GM06990 (cell line): ENCODE data around the gene SIAH3.

Experiments
- DNase-seq: peaks from one replicate; pipeline ENCODE4 v3.0.0-alpha.2; 2011; ENCODE audit not compliant: insufficient read length; ENCODE audit errors: extremely low read depth
- H3K27me3 ChIP-seq: replicated peaks from 2 replicates; pipeline ENCODE4 v1.6.0; 2011; ENCODE audit warnings: low read length; ENCODE audit not compliant: control insufficient read depth, insufficient read depth
- H3K36me3 ChIP-seq: 2 replicates; pipeline ENCODE4 v1.5.1; 2011; ENCODE audit warnings: low read length; ENCODE audit not compliant: control insufficient read depth, insufficient read depth
- H3K4me3 ChIP-seq: replicated peaks from 2 replicates; pipeline ENCODE4 v1.5.1; 2011; ENCODE audit warnings: low read depth, mild to moderate bottlenecking, control low read depth, low read length
- CTCF ChIP-seq: IDR thresholded peaks from 2 replicates; pipeline ENCODE4 v1.5.1; 2011; ENCODE audit warnings: low read length, control low read depth, mild to moderate bottlenecking, inconsistent platforms; ENCODE audit not compliant: insufficient read depth, poor library complexity, severe bottlenecking

SIAH3 gene

DNA sequence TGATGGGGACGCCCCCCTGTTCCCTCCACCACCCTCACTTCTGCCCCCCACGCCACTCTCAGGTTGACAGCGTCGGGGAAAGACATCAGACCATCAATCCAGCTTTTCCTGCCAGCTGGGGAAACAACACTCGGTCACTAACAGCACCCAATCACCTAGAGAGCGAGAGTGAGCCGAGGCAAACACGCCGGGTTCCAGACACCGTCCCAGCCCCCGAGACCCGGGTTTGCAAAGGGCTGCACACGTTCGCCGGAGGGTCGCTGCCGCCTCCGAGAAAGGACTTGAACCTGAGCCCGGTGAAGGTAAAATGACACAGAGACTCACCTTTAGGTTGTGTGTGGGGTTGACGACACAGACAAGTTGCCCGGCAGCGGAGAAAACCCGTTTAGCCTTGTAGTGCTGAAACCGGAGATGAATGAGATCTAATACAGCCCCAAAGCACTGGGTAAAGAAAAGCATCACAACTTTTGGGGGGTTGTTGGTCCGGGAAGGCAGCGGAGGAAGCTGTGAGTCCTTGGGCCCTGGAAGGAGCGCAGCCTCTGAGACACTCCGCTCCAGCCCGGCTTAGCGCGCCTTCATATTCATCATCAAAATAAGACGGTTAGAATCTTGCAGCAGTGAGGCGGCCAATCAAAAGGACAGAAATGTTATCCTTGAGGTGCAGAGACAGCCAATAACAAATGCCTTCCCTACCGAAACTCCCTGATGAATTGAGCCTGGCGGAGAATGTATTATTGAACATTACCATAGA is at the start of gene SIAH3:
Gene SIAH3 (minus strand): TSS at position 583 of the 751 bp plus-strand sequence. CDS start 124 bp downstream, at position 459.
- no peak for TF ChIP-seq CTCF
- Histone ChIP-seq H3K27me3 (peaks cover 4% of the 10 kb centered on the region; the same call in 1 of the 2 replicates), H3K4me3 (no peak within 1 kb of the TSS), H3K36me3 (no peaks in the 10 kb centered on the region)
- no peak for DNase-seq

DNA sequence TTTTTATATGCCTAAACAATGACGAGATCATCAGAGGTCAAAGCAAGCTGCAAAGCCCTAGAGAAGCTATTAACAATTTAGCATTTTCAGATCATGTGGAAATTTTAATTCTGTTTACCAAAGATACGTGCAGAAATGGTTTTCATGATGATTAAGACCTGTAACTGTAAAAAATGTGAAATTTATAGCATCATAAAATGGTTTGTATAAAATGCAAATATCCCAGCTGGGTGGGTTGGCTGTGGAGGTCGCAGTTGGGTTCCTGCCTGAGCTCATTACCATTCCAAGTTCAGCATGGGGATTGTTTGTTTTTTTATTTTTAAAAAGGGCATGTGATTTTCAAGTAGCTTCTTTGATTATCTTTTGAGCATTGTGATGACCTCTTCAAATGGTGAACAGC is 47.9 kb upstream of the SIAH3 start:
- no peak for DNase-seq
- TF ChIP-seq CTCF, result no peak

DNA sequence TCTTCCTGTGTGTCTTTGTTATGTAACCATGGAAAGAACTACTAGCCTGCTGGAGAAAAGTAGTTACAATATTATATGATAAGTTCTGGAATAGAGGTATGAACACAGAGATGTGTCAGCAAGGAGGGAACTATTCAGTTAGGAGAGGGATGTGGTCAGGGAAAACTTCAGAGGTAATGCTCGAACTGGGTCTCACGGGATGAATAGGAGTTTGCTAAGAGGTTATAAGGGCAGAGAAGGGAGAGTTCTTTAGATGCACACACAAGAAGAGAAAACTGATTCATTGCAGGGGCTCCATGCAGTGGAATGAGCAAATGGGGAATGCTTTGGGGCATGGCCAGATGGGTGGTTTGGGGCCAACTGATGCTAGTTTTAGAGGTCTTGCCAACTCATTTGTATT is 46.0 kb upstream of the SIAH3 start:
- no peaks in the 10 kb centered on the region for H3K36me3 ChIP-seq
- no peak overlapping the region for H3K4me3 ChIP-seq
- H3K27me3 ChIP-seq, result no peaks in the 10 kb centered on the region; the same call in 1 of the 2 replicates
- no peak for TF ChIP-seq CTCF
- DNase-seq, result no peak

More for the DNA sequence above, 47.9 kb upstream of the SIAH3 start:
- Histone ChIP-seq H3K27me3 (no peaks in the 10 kb centered on the region; the same call in 1 of the 2 replicates), H3K36me3 (no peaks in the 10 kb centered on the region), H3K4me3 (no peak overlapping the region)

DNA sequence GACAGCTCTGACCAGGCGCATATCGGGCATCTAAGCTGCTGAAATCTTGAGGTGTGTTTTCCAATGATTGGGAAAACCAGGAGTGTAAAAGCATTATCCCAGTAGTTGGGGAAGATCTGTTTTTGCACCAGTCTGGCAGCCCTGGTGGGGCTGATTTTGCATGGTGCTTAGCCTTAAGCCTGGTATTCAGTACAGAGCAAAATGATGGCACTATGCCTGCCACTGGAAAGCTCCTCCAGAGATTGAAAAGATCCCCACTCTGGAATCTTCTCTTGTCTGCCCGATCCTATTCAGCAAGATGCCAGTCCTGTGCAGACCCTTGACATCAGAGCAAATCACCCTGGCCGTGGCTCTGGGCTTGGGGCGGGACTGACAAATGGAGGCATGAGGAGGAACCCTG is 44.7 kb upstream of the SIAH3 start:
- Histone ChIP-seq H3K27me3 (no peaks in the 10 kb centered on the region; the same call in 1 of the 2 replicates), H3K36me3 (no peaks in the 10 kb centered on the region), H3K4me3 (no peak overlapping the region)
- no peak for TF ChIP-seq CTCF
- DNase-seq, result no peak

DNA sequence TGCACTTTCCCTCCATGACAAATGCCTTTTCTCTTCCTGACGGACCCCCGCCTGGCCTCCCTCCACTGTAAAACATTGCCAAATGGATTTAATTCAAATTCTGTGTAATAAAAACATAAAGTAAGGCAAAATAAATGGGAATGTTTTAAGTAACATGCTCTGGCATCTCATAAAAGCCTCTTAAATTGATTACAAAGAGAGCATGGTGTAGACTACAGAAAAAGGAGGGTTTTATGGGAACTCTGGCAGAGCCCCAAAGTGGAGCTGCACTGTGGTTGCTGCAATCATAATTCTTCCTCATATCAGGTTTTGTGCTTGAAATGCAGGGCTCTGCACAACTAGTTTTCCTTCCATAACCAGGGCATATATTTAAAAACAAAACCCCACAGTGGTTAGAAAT is 44.3 kb upstream of the SIAH3 start:
- no peak for TF ChIP-seq CTCF
- H3K4me3 ChIP-seq, result no peak overlapping the region
- H3K36me3 ChIP-seq, result no peaks in the 10 kb centered on the region
- H3K27me3 ChIP-seq, result no peaks in the 10 kb centered on the region; the same call in 1 of the 2 replicates
- DNase-seq, result no peak
